Retinal pigment epithelial cell (primary cell): ENCODE results near the gene HBD.
"Not testable (repeated sequence)": the region's sequence is repeated elsewhere in the genome, so short reads cannot be mapped to it uniquely, and the experiment has no call there.

Source experiments
- DNase-seq: peaks from one replicate; pipeline ENCODE4 v3.0.0-alpha.2; 2010; ENCODE audit warnings: low read depth
- H3K4me3 ChIP-seq: 2 replicates; pipeline ENCODE4 v1.5.1; 2011; ENCODE audit warnings: mild to moderate bottlenecking, low read length, control low read depth, moderate library complexity
- TF ChIP-seq, protein P1 (sequence below): conservative IDR thresholded peaks from 2 replicates; pipeline ENCODE4 v1.5.1; 2011; ENCODE audit warnings: low read depth, low read length, control low read depth, inconsistent platforms

Gene HBD

GRCh38 chr11:5267033-5267563 lies 32.8 kb upstream of the HBD start:
- DNase-seq, result no peak
- TF ChIP-seq, protein P1, sequence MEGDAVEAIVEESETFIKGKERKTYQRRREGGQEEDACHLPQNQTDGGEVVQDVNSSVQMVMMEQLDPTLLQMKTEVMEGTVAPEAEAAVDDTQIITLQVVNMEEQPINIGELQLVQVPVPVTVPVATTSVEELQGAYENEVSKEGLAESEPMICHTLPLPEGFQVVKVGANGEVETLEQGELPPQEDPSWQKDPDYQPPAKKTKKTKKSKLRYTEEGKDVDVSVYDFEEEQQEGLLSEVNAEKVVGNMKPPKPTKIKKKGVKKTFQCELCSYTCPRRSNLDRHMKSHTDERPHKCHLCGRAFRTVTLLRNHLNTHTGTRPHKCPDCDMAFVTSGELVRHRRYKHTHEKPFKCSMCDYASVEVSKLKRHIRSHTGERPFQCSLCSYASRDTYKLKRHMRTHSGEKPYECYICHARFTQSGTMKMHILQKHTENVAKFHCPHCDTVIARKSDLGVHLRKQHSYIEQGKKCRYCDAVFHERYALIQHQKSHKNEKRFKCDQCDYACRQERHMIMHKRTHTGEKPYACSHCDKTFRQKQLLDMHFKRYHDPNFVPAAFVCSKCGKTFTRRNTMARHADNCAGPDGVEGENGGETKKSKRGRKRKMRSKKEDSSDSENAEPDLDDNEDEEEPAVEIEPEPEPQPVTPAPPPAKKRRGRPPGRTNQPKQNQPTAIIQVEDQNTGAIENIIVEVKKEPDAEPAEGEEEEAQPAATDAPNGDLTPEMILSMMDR, result no peak

GRCh38 chr11:5266609-5267008 lies 32.3 kb upstream of the HBD start:
- TF ChIP-seq, protein P1, result no peak
- no peak overlapping the region for H3K4me3 ChIP-seq
- DNase-seq, result no peak

More at GRCh38 chr11:5267033-5267563, 32.8 kb upstream of the HBD start:
- H3K4me3 ChIP-seq, result no peak overlapping the region

GRCh38 chr11:5265832-5266231 lies 31.5 kb upstream of the HBD start:
- H3K4me3 ChIP-seq, result no peak overlapping the region
- DNase-seq, result no peak
- TF ChIP-seq, protein P1, result no peak

DNA sequence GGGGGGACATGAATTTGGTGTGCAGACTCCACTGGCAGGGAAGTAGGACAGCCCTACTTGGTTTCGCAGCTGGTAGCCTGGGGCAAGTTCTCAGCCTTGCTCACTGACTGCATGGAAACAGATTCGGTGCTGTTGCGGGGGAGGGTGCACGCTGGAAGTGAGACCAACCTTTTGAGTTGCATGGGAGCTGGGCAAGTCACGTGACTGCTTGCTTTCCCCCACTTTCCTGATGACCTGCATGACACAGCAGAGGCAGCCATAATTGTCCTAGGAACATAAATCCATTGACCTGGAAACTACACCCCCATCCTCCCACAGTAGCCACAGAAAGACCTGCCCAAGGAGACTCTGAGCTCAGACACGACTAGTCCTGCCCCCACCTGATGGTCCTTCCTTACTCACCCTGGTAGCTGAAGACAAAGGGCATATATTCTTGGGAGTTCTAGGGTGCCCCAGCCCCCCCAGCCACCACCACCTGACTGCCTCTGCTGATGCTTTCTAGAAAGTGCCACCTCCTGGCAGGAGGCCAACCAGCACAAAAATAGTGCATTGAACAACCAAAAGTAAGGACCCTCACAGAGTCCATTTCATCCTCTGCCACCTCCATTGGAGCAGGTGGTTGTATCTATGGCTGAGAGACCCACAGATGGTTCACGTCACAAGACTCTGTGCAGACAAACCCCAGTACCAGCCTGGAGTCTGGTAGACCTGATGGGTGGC lies 24.4 kb upstream of the HBD start:
- no peak for DNase-seq
- TF ChIP-seq, protein P1, result no peak
- H3K4me3 ChIP-seq, result no peak overlapping the region

DNA sequence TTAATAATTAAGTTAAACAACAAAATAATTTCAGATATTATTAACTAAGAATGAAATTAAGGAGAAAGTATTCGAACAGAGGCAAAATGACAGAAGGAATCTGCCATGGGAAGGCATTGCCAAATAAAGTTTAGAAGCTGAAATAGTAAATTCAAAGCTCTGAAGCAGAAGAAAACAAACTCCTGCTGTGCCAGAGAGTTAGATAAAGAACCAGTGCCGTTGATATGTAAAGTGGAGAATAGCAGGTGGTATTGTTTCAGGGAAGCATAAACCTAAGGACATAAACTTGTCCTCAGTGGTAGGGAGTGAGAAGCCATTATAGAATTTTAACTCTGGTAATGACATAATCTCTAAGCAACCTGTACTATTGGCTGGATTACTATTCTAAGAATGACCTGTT lies 23.0 kb upstream of the HBD start:
- H3K4me3 ChIP-seq, result no peak overlapping the region
- no peak for DNase-seq
- TF ChIP-seq, protein P1, result no peak

DNA sequence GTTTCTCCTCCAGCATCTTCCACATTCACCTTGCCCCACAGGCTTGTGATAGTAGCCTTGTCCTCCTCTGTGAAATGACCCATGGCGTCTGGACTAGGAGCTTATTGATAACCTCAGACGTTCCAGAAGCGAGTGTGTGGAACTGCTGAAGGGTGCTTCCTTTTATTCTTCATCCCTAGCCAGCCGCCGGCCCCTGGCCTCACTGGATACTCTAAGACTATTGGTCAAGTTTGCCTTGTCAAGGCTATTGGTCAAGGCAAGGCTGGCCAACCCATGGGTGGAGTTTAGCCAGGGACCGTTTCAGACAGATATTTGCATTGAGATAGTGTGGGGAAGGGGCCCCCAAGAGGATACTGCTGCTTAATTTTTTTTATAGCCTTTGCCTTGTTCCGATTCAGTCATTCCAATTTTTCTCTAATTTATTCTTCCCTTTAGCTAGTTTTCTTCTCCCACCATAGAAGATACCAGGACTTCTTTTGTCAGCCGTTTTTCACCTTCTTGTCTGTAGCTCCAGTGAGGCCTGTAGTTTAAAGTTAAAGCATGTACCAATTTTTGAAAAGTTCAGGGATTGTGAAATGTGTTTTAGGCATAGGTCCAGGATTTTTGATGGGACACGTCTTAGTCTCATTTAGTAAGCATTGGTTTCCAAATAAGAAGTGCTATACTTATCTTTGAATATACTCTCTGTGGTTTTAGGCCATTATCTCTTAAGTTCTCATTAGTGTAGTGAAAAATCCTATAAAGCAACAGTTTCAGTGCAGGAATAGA lies 20.5 kb upstream of the HBD start, which contains the start of gene HBG2:
Gene HBG2, minus strand, starts transcription at position 136 of the 768 bp plus-strand sequence. Its CDS starts 53 bp downstream, at position 83.
- not testable (repeated sequence) for DNase-seq, H3K4me3 ChIP-seq

- DNase-seq, H3K4me3 ChIP-seq: not testable (repeated sequence)
Observed at GRCh38 chr11:5254023-5254422, 19.7 kb upstream of the HBD start.

- DNase-seq, H3K4me3 ChIP-seq: not testable (repeated sequence)
Observed at GRCh38 chr11:5253440-5253839, 19.2 kb upstream of the HBD start.
